H9 (cell line): Measurements from ENCODE around the gene CDK15. TPM values are rescaled to one million over a fixed set of nuclear protein-coding genes. Genes with fewer than 3 reads are reported as not detected.

Experiments used
- DNase-seq: peaks from one replicate; pipeline ENCODE4 v3.0.0-alpha.2; 2017
- H2AFZ ChIP-seq: one replicate; pipeline ENCODE4 v1.6.1; 2013; ENCODE audit warnings: mild to moderate bottlenecking, low read length, control low read depth, moderate library complexity
- H2AK5ac ChIP-seq: 2 replicates; pipeline ENCODE4 v1.6.1; 2013; ENCODE audit warnings: low read length, control low read depth, mixed read lengths; ENCODE audit not compliant: insufficient read length
- H2BK120ac ChIP-seq: one replicate; pipeline ENCODE4 v1.6.1; 2013; ENCODE audit warnings: low read depth, mild to moderate bottlenecking, low read length, control low read depth, inconsistent platforms; ENCODE audit not compliant: poor library complexity, severe bottlenecking
- H2BK12ac ChIP-seq: 2 replicates; pipeline ENCODE4 v1.6.1; 2013; ENCODE audit warnings: low read length, control low read depth, mixed read lengths, low read depth; ENCODE audit not compliant: insufficient read length
- H2BK15ac ChIP-seq: 2 replicates; pipeline ENCODE4 v1.6.1; 2013; ENCODE audit warnings: low read depth, low read length, control low read depth
- H2BK20ac ChIP-seq: one replicate; pipeline ENCODE4 v1.6.1; 2013; ENCODE audit warnings: low read depth, mild to moderate bottlenecking, low read length, control low read depth, inconsistent platforms; ENCODE audit not compliant: poor library complexity, severe bottlenecking
- H2BK5ac ChIP-seq: 2 replicates; pipeline ENCODE4 v1.6.1; 2013; ENCODE audit warnings: low read length, control low read depth, mixed read lengths; ENCODE audit not compliant: insufficient read length
- H3K14ac ChIP-seq: 2 replicates; pipeline ENCODE4 v1.6.1; 2013; ENCODE audit warnings: low read length, control low read depth; ENCODE audit not compliant: insufficient read depth
- H3K18ac ChIP-seq: 2 replicates; pipeline ENCODE4 v1.6.1; 2013; ENCODE audit warnings: low read depth, mild to moderate bottlenecking, mixed read lengths, low read length, control low read depth; ENCODE audit not compliant: insufficient read length
- H3K23ac ChIP-seq: 2 replicates; pipeline ENCODE4 v1.6.1; 2013; ENCODE audit warnings: low read length, control low read depth, mixed read lengths, low read depth; ENCODE audit not compliant: insufficient read length
- H3K23me2 ChIP-seq: 2 replicates; pipeline ENCODE4 v1.6.1; 2013; ENCODE audit warnings: low read depth, mild to moderate bottlenecking, mixed read lengths, low read length, control low read depth; ENCODE audit not compliant: insufficient read length, poor library complexity, severe bottlenecking
- H3K27ac ChIP-seq: 2 replicates; pipeline ENCODE4 v1.5.1; 2013; ENCODE audit warnings: low read length, control low read depth, mixed read lengths, low read depth; ENCODE audit not compliant: insufficient read length
- H3K27me3 ChIP-seq: 2 replicates; pipeline ENCODE4 v1.6.1; 2013; ENCODE audit warnings: low read length, control low read depth, inconsistent platforms; ENCODE audit not compliant: insufficient read depth
- H3K4ac ChIP-seq: 2 replicates; pipeline ENCODE4 v1.6.1; 2013; ENCODE audit warnings: low read depth, mild to moderate bottlenecking, control low read depth, inconsistent platforms, low read length, moderate library complexity
- H3K4me1 ChIP-seq: 2 replicates; pipeline ENCODE4 v1.6.1; 2013; ENCODE audit warnings: low read length, control low read depth, inconsistent platforms; ENCODE audit not compliant: insufficient read depth
- H3K4me2 ChIP-seq: 2 replicates; pipeline ENCODE4 v1.6.1; 2013; ENCODE audit warnings: low read length, control low read depth, mixed read lengths; ENCODE audit not compliant: insufficient read length, insufficient read depth
- H3K56ac ChIP-seq: 2 replicates; pipeline ENCODE4 v1.6.1; 2013; ENCODE audit warnings: low read depth, mild to moderate bottlenecking, mixed read lengths, low read length, control low read depth; ENCODE audit not compliant: insufficient read length
- H3K79me1 ChIP-seq: 2 replicates; pipeline ENCODE4 v1.6.1; 2013; ENCODE audit warnings: low read depth, mild to moderate bottlenecking, moderate library complexity, low read length, control low read depth, inconsistent platforms; ENCODE audit not compliant: insufficient read depth, poor library complexity, severe bottlenecking
- H3K79me2 ChIP-seq: 2 replicates; pipeline ENCODE4 v1.6.1; 2013; ENCODE audit warnings: low read length, control low read depth, inconsistent platforms; ENCODE audit not compliant: insufficient read depth
- H3K9ac ChIP-seq: 2 replicates; pipeline ENCODE4 v1.6.1; 2013; ENCODE audit warnings: low read length, control low read depth, mixed read lengths; ENCODE audit not compliant: insufficient read length; ENCODE audit errors: extremely low read depth
- H3K9me3 ChIP-seq: one replicate; pipeline ENCODE4 v1.6.1; 2013; ENCODE audit warnings: low read depth, low read length, inconsistent platforms; ENCODE audit not compliant: control insufficient read depth
- H3T11ph ChIP-seq: one replicate; pipeline ENCODE4 v1.6.1; 2013; ENCODE audit warnings: mild to moderate bottlenecking, low read length, control low read depth, inconsistent platforms
- H4K20me1 ChIP-seq: one replicate; pipeline ENCODE4 v1.6.1; 2013; ENCODE audit not compliant: control insufficient read depth, insufficient read length, insufficient read depth
- H4K5ac ChIP-seq: 2 replicates; pipeline ENCODE4 v1.6.1; 2013; ENCODE audit warnings: low read depth, mild to moderate bottlenecking, mixed read lengths, low read length, control low read depth; ENCODE audit not compliant: insufficient read length
- H4K8ac ChIP-seq: replicated peaks from 2 replicates; pipeline ENCODE4 v1.6.1; 2013; ENCODE audit warnings: low read length, control low read depth, mixed read lengths, low read depth; ENCODE audit not compliant: insufficient read length
- H4K91ac ChIP-seq: 2 replicates; pipeline ENCODE4 v1.6.1; 2013; ENCODE audit warnings: low read depth, mild to moderate bottlenecking, moderate library complexity, mixed read lengths, low read length, control low read depth; ENCODE audit not compliant: insufficient read length
- H3K27ac Mint-ChIP-seq, 3 experiments: 2 replicates in 2 of 3; 3 replicates in 1 of 3; pipeline ENCODE4 v1.8.0; 2020 to 2021; ENCODE audit warnings: mixed read lengths in 3 of 3, mild to moderate bottlenecking in 1 of 3, moderate library complexity in 1 of 3
- H3K27me3 Mint-ChIP-seq: 2 replicates; pipeline ENCODE4 v1.8.0; 2021; ENCODE audit warnings: low read depth, mild to moderate bottlenecking, moderate library complexity, mixed read lengths
- H3K36me3 Mint-ChIP-seq, 3 experiments: 2 replicates in 2 of 3; 3 replicates in 1 of 3; pipeline ENCODE4 v1.8.0; 2020 to 2021; ENCODE audit warnings: low read depth in 3 of 3, mixed read lengths in 3 of 3; ENCODE audit not compliant: insufficient read depth in 1 of 3
- H3K4me1 Mint-ChIP-seq, 2 experiments: 2 replicates each; pipeline ENCODE4 v1.8.0; 2020; ENCODE audit warnings: mixed read lengths in 2 of 2
- H3K4me3 Mint-ChIP-seq, 2 experiments: 2 replicates in 1 of 2; 3 replicates in 1 of 2; pipeline ENCODE4 v1.8.0; 2020 to 2021; ENCODE audit warnings: mild to moderate bottlenecking in 2 of 2, mixed read lengths in 2 of 2, moderate library complexity in 1 of 2
- H3K9me3 Mint-ChIP-seq, 2 experiments: 2 replicates in 1 of 2; 3 replicates in 1 of 2; pipeline ENCODE4 v1.8.0; 2020; ENCODE audit warnings: mild to moderate bottlenecking in 2 of 2, mixed read lengths in 2 of 2, moderate library complexity in 1 of 2
- CTCF ChIP-seq: fragments of 200-600 bp; sonication (generic); conservative IDR thresholded peaks from 3 replicates; pipeline ENCODE4 v1.8.0; 2021; ENCODE audit warnings: antibody characterized with exemption, mild to moderate bottlenecking
- WGBS: extraction: QIAGEN DNeasy Blood & Tissue Kit; methylation state at CpG from one replicate; pipeline ENCODE4 v1.1.7; 2013; ENCODE audit warnings: missing lambda C conversion rate, low lambda C conversion rate, mixed read lengths; ENCODE audit not compliant: insufficient read length; ENCODE audit errors: extremely low coverage; 5-methylcytosine and 5-hydroxymethylcytosine counted together
- total RNA-seq: library from RNA; stranded (reverse); gene quantifications from 2 replicates; pipeline ENCODE4 v1.2.1, GENCODE V29; 2021

Gene CDK15
- total RNA-seq, 1 experiment from 2014 or later, result not detected

DNA sequence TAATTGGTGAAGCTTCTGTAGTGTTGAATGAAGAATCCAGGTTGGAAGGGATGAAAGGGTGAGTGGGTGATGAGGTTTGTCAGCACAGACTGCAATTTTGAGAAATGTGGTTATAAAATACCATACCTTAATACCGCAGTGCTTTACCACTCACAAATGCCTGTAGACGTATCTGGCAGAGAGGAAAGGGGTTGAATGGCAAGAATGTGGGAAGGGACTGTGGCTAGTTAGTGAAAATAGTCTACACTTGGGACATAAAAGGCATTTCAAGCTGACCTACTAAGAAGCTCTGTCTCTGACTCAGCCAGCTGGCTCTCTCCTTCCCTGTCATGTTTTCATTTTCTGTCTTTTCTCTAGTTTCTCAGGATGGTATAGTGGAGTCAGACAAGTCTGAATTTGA, 25.1 kb downstream of the CDK15 start:
- Histone ChIP-seq H3K9me3 (no peaks in the 10 kb centered on the region), H3K79me2 (no peaks in the 10 kb centered on the region), H3K18ac (no peak overlapping the region), H2BK120ac (no peak overlapping the region), H4K8ac (no peak overlapping the region), H2AFZ (no peak overlapping the region), H3K4me2 (no peak overlapping the region), H4K5ac (no peak overlapping the region), H3K27ac (no peak overlapping the region), H2BK15ac (no peak overlapping the region), H4K91ac (no peak overlapping the region), H3K9ac (no peak overlapping the region), H2BK12ac (no peak overlapping the region), H3K27me3 (no peaks in the 10 kb centered on the region), H4K20me1 (no peaks in the 10 kb centered on the region), H3T11ph (no peak overlapping the region), H2AK5ac (no peak overlapping the region), H3K56ac (no peak overlapping the region), H3K4ac (no peak overlapping the region), H3K23me2 (no peaks in the 10 kb centered on the region), H3K14ac (no peak overlapping the region), H3K4me1 (no peaks in the 10 kb centered on the region), H2BK20ac (no peak overlapping the region), H3K23ac (no peak overlapping the region), H2BK5ac (no peak overlapping the region), H3K79me1 (no peaks in the 10 kb centered on the region)
- Mint-ChIP-seq H3K36me3 (no peaks in the 10 kb centered on the region), H3K27ac (no peak overlapping the region), H3K27me3 (no peaks in the 10 kb centered on the region), H3K9me3 (peaks cover 0 to 2% of the 10 kb centered on the region in 2 experiments; a peak in 2 of 5 replicates), H3K4me3 (no peak overlapping the region), H3K4me1 (no peaks in the 10 kb centered on the region)
- TF ChIP-seq CTCF, result no peak
- no peak for DNase-seq
- WGBS, result no CpG with 5 or more reads among the region's 2 CpGs
